Measurements from ENCODE around the gene FOXP1.

Gene FOXP1

GRCh38 chr3:71302604-71303003 lies 280.9 kb downstream of the FOXP1 start:
- ATAC-seq, result no peak
- TF ChIP-seq CSDC2 (CRISPR knock-in tag; IDR thresholded peaks at IDR 0.05) (no peak), TSHZ2 (CRISPR knock-in tag; IDR thresholded peaks at IDR 0.05) (no peak), CSRNP3 (CRISPR knock-in tag; IDR thresholded peaks at IDR 0.05) (no peak), PPARA (CRISPR knock-in tag; IDR thresholded peaks at IDR 0.05; ENCODE audit: borderline replicate concordance) (no peak), ZFP30 (CRISPR knock-in tag; IDR thresholded peaks at IDR 0.05) (no peak), PATZ1 (CRISPR knock-in tag; IDR thresholded peaks at IDR 0.05; ENCODE audit: borderline replicate concordance) (no peak), ZNF70 (CRISPR knock-in tag; IDR thresholded peaks at IDR 0.05) (no peak), POU6F1 (CRISPR knock-in tag; IDR thresholded peaks at IDR 0.05; ENCODE audit: borderline replicate concordance, low read depth) (no peak), ISL1 (CRISPR knock-in tag; IDR thresholded peaks at IDR 0.05) (no peak), SNAI2 (CRISPR knock-in tag; IDR thresholded peaks at IDR 0.05) (no peak), TCF4 (CRISPR knock-in tag; IDR thresholded peaks at IDR 0.05; ENCODE audit: borderline replicate concordance) (no peak)

GRCh38 chr3:71300951-71301393 lies 282.6 kb downstream of the FOXP1 start:
- no peak for TF ChIP-seq SNAI2 (CRISPR knock-in tag; IDR thresholded peaks at IDR 0.05)
- no peak for TF ChIP-seq CSRNP3 (CRISPR knock-in tag; IDR thresholded peaks at IDR 0.05)
- no peak for TF ChIP-seq ZNF70 (CRISPR knock-in tag; IDR thresholded peaks at IDR 0.05)
- TF ChIP-seq ZFP30 (CRISPR knock-in tag; IDR thresholded peaks at IDR 0.05), result no peak
- TF ChIP-seq PPARA (CRISPR knock-in tag; IDR thresholded peaks at IDR 0.05; ENCODE audit: borderline replicate concordance), result no peak
- no peak for TF ChIP-seq OSR1 (CRISPR knock-in tag; IDR thresholded peaks at IDR 0.05)
- no peak for TF ChIP-seq ZC3H10 (CRISPR knock-in tag; IDR thresholded peaks at IDR 0.05)
- TF ChIP-seq TSHZ2 (CRISPR knock-in tag; IDR thresholded peaks at IDR 0.05), result no peak
- no peak for TF ChIP-seq ESRRG (CRISPR knock-in tag; IDR thresholded peaks at IDR 0.05)
- TF ChIP-seq ARNTL (CRISPR knock-in tag; IDR thresholded peaks at IDR 0.05; ENCODE audit: borderline replicate concordance, low read depth), result no peak
- no peak for TF ChIP-seq BACH2 (CRISPR knock-in tag; IDR thresholded peaks at IDR 0.05; ENCODE audit: borderline replicate concordance)
- TF ChIP-seq ZNF8 (CRISPR knock-in tag; IDR thresholded peaks at IDR 0.05), result no peak
- no peak for TF ChIP-seq PATZ1 (CRISPR knock-in tag; IDR thresholded peaks at IDR 0.05; ENCODE audit: borderline replicate concordance)
- no peak for TF ChIP-seq CREB5 (CRISPR knock-in tag; IDR thresholded peaks at IDR 0.05; ENCODE audit: low read depth)
- TF ChIP-seq TOX (CRISPR knock-in tag; IDR thresholded peaks at IDR 0.05; ENCODE audit: borderline replicate concordance), result no peak
- TF ChIP-seq POU6F1 (CRISPR knock-in tag; IDR thresholded peaks at IDR 0.05; ENCODE audit: borderline replicate concordance, low read depth), result no peak
- ATAC-seq, result no peak

All from SK-N-SH treated with all-trans-retinoic acid at 6 μM for 48 hours (cell line).